M059J (cell line): Measurements from ENCODE around the gene TSPAN15. TPM values are rescaled to one million over a fixed set of nuclear protein-coding genes. Genes with fewer than 3 reads are reported as not detected.

Source experiments
- DNase-seq: peaks from one replicate; pipeline ENCODE4 v3.0.0-alpha.2; 2012; ENCODE audit warnings: low read depth
- total RNA-seq: library from RNA; depleted of rRNA; stranded (reverse); fragments of >200 nt; shearing (Covaris generic); gene quantifications from 2 replicates; pipeline ENCODE4 v1.2.3, GENCODE V29; 2014

The TSPAN15 gene
- total RNA-seq, 1 experiment from 2014 or later: 109 TPM

DNA sequence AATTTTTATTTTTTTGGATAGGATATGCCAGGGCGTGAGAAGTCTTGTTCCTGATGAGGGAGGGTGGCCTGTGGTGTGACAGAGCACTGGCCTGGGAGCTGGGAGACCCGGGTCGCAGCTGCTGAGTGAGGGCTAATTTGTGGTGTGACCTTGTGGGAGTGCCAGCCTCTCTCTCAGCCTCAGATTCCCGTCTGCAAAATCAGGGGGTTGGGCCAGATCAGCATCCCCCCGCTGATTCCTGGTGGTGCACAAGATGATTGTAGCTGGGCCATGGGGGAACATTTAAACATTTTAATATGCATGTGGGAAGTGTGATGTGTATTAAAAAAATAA is 14.9 kb downstream of the TSPAN15 start:
- no peak for DNase-seq

DNA sequence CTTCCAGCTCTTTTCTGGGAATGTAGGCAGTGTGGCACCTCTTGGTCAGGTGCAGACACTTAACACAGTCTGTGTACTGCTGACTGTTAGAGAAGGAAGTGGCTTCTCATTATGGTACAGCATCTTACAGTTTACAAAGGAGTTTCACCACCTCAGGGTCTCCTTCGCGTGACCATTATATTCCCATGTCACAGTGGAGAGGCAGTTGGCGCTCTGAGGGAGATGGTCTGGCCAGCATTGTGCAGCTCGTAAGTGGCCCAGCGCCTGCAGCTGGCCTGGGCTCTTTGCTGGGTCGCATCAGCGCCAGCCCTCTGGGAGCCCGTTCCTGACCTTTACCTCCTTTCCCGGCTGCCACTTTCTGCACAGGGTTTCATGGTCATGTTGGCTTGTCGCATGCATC is 15.4 kb downstream of the TSPAN15 start:
- DNase-seq: no peak

DNA sequence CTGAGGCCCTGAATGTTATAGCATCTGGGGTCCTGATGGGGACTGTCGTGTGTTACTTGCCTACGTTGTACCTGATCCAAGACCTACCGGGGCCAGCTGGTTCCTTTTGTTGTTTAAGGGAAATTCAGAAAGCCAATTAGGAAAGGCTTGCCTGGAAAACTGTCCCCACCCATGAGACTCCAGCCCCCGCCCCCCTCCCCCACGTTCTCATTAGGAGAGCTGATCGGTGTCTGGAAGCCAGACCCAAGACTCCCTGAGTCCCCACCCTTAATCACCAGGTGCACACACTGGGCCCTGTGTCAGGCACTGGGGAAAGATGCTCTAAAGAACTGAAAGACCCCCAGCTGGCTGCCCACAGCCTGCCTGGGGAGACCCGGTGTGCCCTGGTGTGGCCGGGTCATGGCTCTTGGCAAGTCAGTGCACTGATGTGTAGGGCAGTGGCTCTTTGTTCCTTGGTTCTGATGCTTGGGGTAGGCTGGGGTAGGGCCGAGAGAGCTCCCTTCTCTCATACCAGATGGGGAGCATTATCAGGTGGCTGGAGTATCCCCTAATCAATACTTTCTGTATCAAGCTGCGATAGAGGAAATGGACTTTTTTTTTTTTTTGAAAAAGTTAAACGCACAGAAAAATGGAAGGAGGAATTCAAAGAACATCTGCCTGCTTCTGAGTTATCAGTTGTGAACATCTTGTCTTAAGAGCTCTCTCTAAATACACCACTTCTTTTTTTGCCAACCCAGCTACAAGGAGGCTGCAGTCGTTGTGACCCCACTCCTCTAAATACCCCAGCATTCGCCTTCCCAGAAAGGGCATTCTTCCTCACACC is 16.9 kb downstream of the TSPAN15 start:
- no peak for DNase-seq

DNA sequence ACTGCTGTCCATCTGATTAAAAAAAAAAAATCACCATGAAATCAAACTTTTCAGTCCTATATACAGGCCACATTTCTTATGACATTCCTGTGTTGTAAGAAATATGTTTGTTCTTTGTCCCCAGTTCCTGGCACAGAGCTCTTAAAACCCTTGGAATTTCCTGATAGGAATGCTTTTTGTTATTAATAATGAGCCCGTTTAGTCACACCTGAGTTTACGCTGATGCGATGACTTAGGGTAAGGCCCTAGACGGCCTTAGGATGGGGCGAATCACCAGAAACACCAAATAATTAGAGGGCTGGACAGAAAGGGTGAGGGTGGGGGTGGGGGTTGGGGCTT is 17.5 kb downstream of the TSPAN15 start:
- peak; percentile 58 for DNase-seq

DNA sequence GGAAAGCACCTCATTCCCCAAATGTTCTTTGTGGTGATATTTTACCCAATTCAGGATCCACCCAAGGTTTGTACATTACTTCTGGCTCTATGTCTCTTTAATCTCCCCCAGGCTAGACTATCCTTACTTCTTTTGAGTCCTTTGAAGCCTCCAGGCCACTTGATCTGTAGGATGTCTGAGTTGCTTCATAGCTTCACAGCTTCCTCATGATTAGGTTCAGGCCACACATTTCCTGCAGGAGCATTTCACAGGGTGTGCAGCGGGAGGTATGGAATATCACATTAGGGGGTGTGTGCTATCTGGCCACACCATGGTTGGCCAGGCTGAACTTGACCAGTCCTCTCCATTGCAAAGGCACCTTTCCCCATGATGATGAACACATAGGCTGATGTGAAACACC is 18.7 kb downstream of the TSPAN15 start:
- DNase-seq: no peak

DNA sequence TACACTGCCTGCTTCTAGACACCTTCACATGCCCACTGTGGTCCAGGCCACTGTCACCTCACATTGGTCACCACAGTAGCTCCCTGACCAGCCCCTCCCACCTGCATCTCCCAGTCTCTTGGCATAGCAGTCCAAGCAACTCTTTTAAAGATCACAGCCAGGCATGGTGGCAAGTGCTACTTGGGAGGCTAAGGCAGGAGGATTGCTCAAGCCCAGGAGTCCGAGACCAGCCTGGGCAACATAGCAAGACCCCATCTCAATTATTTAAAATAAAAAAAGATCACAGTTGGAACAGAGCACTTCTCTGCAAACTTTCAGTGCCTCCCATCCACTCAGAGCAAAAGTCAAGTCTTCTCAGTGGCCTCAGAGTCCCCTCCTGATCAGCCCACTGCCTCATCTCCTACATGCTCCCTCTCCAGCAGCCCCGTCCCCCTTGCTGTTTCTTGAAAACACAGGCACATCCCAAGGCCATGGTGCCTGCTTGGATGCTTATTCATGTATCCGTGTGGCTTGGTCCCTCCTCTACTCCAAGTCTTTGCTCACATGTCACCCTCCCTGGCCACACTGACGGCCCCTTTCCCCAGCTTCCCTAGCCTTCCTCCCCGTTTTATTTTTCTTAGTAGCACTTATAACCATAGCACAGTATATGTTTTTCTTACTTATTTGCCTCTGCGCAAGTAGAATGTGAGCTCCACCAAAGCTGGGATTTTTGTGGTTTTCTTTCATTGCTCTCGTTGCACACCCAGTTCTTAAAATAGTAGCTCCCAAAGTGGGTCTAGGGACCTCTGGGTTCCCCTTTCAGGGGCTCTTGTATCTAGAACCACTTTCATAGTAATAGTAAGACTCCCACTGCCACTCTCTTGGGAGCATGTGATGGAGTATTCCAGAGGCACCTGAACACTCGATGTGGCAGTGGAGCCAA is 19.5 kb downstream of the TSPAN15 start:
- no peak for DNase-seq

DNA sequence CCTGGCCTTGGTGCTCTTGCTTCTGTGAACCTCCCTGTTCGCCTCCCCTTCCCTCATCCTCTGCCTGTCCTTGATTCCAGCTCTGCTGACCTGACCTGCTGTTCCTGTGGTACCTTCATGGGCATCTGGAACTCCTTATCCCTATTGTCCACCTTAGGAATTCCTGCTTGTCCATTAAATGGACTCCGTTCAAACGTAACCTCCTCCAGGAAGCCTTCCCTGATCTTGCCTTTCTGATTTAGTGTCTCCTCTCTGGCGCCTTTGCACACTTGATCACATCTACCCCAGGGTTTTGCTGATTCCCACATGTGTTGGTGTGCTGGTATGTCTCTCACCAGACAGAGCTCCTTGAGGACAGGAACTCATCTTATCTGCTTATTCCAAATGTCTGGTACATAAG is 20.9 kb downstream of the TSPAN15 start:
- no peak for DNase-seq

DNA sequence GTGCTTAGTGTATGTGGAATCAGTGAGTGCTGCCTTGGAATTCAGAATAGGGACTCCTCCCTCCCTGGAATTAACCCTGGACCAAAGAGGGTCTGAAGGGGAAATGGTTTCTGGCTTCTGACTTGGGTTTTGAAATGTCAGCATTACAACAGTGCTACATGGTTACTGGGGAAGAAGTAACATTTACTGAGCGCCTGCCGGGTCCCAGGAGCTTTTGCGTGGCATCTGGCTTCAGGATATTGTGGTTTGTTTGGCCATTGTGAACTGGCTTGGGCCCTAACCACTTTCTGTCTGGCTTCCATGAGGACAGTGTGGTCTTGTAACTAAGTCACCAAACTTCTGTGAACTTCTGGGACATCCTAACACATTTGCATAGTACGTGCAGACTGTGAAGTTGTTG is 21.3 kb downstream of the TSPAN15 start:
- peak; percentile 73 for DNase-seq

DNA sequence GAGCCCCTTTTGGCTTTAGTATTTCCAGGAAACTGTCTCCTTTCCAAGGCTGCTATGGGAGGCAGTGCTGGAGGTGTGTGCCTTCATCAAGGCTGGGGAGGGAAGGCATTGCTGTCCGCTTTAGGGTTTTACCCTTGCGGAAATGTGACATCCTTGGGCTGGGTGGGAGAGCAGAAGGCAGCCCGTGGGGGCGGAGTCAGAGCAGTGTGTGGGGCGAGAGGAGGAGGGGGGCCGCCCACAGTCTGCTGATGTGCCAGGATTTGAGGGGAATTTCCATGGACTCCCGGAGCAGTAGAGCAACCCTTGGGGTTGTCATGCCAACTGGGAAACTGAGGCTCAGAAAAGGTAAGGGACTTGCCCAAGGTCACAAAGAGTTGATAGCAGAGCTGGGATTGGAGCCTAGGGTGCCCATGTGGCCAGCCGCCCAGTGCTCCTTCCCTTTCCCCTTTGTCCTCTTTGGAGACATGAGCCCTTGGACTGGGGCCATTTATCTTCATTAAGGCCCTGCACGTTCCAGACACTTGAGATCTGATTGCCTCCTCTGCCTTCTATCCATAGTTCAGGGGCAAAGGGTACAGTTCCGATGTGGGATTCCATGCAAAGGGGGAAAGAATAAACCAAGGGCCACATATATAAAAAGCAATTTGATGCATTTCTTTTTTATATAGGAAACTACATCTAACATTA is 22.2 kb downstream of the TSPAN15 start:
- DNase-seq: no peak

DNA sequence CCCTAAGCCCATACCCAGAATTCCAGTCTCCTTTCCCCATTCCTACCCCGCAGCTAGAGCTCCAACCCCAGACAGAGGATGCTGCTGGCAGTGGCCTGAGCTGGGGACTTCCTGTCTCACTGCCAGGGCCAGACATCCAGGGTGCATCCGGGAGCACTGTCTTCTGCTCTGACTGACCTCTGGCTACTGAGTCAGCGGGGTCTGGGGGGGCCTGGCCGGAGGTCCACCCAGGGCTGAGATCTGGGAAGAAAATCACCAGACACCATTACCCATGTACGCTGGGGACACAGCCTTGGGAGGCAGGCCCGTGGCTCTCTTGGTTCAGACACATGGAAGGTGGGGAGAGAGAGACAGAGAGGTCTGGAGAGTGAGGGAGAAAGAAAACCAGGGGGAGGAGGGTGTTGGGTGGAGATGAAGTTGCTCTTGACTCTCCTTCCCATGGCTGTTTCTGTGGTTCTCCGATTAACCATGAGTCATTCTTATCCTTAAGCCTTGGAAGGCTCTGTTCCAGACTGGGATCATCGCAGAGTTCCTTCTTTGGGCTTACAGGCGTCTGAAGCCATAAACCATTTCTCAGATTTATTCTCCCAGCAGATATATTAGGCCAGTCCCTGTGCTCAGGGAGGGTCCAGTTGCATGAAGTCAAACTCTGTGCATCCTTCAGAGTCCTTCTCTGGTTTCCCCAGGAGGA is 23.6 kb downstream of the TSPAN15 start:
- peak; percentile 97 for DNase-seq

DNA sequence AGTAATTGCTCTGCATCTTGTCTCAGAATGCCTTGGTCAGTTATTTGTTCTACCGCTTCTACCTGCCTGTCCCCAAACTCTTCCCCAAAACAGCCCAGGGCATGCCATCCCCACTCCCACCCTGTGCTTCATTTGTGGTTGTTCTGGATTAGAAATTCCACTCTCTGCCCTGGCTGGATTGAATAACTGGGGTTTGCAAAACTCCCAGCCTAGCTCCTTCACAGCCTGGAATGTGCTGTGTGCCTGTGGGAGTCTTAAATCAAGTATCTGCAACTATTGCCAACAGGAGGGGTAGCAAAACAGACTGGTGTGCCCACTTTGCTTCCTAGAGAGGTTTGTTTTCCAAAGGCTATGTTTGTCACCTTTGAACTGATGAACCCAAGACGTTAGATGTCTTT is 24.2 kb downstream of the TSPAN15 start:
- DNase-seq: peak; percentile 48

DNA sequence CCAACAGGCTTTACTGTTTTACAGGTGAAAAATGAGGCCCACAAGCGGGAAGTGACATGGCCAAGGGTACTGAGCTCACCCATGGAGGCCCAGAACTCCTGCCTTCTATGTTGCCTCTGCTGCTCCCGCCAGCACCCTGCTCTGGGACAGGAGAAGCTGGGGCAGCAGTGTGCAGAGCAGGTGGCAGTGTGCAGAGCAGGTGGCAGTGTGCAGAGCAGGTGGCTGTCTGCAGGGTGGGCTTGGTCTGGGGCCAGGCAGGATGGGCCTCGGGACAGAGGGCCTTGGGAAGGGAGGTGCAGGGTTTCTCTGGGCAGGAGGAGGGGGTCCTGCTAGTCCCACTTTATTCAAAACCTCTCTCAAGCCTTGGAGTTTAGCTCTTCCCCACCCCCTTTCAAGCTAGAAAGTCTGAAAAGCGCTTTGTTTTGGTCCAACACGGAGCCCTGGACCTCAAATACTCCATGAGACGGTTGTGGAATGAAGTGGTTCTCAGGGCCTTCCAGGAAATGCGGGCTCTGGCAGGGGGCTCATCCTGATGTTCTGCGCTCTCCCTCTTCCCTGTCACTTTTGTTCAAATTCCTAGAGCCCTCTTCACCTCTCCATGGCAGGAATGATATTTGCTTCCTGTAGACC is 26.8 kb downstream of the TSPAN15 start:
- DNase-seq: no peak

DNA sequence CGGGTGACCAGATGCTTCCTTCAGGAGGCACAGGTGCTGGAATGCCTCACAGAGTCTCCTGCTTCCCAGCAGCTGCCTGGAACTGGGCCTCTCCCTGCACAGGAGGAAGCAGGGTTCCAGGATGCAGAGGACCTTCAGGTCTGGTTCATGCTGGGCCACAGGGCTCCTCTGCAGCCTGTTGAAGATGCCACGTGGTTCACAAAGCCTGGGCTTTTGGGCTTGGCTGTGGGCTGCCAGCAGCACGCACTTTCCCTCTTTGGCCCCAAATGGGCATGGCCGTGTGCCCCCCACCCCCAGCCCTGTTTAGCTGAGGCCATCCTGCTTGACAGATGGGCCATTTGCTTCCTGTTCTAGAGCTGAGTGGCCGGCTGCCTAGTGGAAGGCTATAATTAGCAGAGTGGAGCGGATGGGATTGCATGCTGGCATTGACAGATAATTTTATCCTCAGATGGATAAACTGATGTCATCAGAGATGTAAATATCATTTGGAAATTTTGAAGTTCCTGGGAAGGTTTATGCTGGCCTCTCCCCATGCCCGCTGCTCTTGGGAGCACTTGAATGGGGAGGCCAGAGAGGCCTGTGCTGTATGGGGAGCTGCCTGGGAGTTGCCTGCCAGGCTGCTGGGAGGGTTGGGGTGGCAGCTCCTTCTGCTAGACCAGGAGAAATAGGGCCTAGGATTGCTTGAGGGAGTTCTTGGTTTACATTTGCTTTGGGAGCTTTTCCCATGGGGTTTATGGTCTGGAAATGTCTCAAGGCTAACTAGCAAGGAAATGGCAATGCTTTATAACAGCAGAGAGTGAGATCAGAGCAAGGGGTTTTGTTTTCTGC is 28.2 kb downstream of the TSPAN15 start:
- DNase-seq: no peak

DNA sequence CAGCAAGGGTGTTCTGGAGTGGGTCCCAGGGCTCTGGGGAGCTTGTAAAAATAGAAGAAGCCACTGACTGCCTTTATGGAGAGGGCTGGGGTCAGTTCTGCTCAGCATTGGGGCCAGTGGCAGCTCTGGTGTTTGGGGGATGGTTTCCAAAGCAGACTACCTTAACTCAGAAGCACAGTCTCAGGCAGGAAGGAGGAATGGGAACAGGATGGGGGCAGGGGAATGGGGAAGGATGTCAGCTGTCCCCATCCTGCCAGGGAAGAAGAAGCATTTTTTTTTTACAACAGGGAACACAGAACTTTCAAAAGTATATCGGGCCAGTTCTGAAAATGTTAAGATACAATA is 28.8 kb downstream of the TSPAN15 start:
- peak; percentile 77 for DNase-seq

DNA sequence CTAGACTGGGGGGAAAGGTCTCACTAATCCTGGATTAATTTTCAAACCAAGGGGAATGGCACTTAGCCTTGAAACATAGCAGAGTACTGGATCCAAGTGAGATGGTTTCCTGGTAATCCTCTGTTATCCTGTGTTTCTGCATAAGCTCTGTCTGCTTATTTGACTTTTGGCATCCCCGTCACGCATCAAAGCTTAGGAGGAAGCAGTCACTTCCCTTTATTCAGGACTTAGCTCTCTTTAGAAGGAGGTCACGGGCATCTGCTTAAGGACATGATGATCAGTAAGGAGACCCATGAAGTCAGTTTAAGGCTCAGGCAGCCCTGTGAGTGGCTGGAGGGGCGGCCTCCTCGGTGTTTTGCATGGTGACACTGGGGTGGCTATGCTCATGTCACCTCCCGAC is 30.0 kb downstream of the TSPAN15 start:
- DNase-seq: no peak

DNA sequence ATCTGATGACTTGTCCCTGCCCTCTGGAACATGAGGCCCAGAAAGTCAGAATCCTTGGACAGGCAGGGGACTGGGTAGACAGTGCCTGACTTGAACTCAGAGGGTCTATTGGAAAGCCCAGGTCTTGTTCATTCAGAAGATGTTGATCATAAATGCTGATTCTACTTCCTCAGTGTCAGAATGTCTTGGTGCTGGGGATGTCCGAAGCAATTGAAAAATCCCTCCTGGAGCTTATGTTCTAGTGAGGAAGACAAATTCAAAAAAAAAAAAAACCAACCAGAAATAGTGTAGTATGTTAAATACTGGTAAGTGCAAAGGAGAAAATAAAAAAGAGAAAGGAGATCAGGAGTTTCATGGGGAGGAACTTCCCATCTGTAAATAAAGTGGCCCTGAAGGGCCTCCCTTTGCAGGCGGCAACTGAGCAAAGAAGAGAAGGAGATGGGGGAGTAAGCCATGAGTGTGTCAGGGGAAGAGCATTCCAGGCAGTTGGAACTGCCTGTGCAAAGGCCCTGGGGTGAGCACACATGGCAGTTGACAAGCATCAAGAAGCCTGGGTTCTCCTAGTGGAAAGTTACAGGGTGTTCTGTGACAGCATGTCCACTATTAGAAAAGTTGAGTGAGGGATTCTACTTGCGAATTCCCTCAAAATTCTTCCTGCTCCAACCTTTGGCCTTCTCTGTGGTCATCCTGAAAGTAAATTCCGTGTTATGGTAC is 30.7 kb downstream of the TSPAN15 start:
- no peak for DNase-seq

DNA sequence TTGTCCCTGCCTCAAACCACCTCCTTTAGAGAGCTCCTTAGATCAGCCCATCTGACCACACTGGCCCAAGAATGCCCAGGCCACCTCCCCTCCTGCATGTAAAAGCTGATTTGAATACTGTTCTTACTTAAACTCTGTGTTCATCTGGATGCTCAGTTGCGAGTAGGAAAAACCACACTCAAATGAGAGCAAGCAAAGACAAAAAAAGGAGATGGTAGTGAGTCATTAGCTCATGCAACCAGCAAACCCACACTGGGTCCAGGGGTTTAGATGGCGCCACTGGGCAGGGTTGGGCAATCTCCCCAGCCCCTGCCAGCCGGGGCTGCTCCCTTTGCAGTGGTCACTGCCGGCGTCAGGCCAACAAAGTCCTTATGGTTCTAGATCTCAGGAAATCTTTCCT is 32.7 kb downstream of the TSPAN15 start:
- DNase-seq: peak; percentile 97

DNA sequence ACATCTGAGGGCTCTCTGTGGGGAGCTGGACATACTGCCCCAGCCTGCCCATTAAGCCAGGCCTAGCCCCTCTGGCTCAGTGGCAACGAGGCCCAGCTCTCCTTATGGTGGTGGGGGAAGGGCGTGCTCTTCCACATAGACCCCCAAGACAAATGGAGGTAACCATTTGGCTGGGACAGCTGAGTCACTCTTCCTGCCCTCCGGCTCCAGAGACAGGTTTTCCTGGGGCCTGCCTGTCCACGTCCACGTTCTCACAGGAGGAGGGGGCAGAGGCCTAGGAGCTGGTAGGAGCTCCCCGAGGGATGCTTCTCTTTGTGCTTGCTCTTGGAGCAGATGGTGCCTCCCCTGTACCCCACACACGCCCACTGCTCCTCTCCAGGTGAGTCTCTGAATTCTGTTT is 33.5 kb downstream of the TSPAN15 start:
- peak; percentile 66 for DNase-seq

DNA sequence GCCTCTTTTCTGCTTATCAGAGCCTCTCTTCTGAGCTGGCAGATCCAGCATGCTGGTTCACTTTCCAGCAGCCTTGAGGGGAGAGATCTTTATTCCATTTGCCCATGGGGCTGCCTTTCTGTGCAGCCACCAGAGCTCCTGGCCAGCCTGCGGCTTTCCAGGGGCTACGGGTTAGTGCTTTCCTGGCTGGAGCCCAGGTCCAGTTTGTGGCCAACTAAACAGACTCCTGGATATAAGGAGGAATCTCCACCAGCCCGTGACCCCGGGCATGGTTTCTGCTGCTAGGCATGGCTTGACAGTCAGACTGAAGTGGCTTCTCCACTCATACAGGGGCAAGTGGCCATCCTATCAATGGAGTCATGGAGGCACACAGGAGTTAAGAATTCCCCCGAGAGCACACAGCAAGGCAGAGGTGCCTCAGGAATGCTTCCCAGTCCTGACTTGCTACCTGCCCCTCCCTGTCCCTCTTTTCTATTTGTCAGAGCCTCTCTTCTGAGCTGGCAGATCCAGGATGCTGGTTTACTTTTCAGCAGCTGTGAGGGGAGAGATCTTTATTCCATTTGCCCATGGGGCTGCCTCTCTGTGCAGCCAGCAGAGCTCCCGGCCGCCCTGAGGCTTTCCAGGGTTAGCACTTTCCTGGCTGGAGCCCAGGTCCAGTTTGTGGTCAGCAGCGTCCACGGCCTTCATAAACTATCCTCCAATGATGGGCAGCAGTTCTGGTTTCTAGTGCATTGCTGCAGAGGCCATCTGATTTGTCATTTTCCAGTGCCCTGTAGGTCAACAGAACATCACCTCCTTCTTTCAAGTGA is 35.9 kb downstream of the TSPAN15 start:
- DNase-seq: peak; percentile 92
